Endodermal cell (in vitro differentiated cells): ENCODE data around the gene HSDL2. TPM values are rescaled to one million over a fixed set of nuclear protein-coding genes. Genes with fewer than 3 reads are reported as not detected.

Experiments
- DNase-seq: peaks from one replicate; pipeline ENCODE4 v3.0.0-alpha.2; 2017
- H3K27ac ChIP-seq: 2 replicates; pipeline ENCODE4 v1.5.1; 2013; ENCODE audit warnings: mild to moderate bottlenecking, low read depth, low read length, moderate library complexity
- H3K27me3 ChIP-seq: 2 replicates; pipeline ENCODE4 v1.6.1; 2013; ENCODE audit warnings: mild to moderate bottlenecking, low read length, moderate library complexity; ENCODE audit not compliant: insufficient read depth, control insufficient read depth, poor library complexity, severe bottlenecking
- H3K36me3 ChIP-seq: 2 replicates; pipeline ENCODE4 v1.7.0; 2013; ENCODE audit warnings: mild to moderate bottlenecking, low read length, moderate library complexity; ENCODE audit not compliant: control insufficient read depth, insufficient read depth
- H3K4me1 ChIP-seq: one replicate; pipeline ENCODE4 v1.7.0; 2013; ENCODE audit warnings: low read length; ENCODE audit not compliant: control insufficient read depth, insufficient read depth
- H3K4me3 ChIP-seq: 2 replicates; pipeline ENCODE4 v1.5.1; 2013; ENCODE audit warnings: mild to moderate bottlenecking, low read length, moderate library complexity
- H3K9ac ChIP-seq: 2 replicates; pipeline ENCODE4 v1.6.1; 2013; ENCODE audit warnings: mild to moderate bottlenecking, low read length, moderate library complexity; ENCODE audit not compliant: poor library complexity, severe bottlenecking; ENCODE audit errors: extremely low read depth
- H3K9me3 ChIP-seq: 2 replicates; pipeline ENCODE4 v1.6.1; 2013; ENCODE audit warnings: mild to moderate bottlenecking, low read length, moderate library complexity; ENCODE audit not compliant: control insufficient read depth
- H3K27ac Mint-ChIP-seq: 2 replicates; pipeline ENCODE4 v1.8.0; 2020; ENCODE audit warnings: mixed read lengths
- H3K27me3 Mint-ChIP-seq: 2 replicates; pipeline ENCODE4 v1.8.0; 2021; ENCODE audit warnings: mild to moderate bottlenecking, mixed read lengths; ENCODE audit not compliant: insufficient read depth
- H3K36me3 Mint-ChIP-seq: 2 replicates; pipeline ENCODE4 v1.8.0; 2020; ENCODE audit warnings: low read depth, mixed read lengths
- H3K4me1 Mint-ChIP-seq: 2 replicates; pipeline ENCODE4 v1.8.0; 2020; ENCODE audit warnings: mixed read lengths
- H3K4me3 Mint-ChIP-seq: 2 replicates; pipeline ENCODE4 v1.8.0; 2020; ENCODE audit warnings: mild to moderate bottlenecking, moderate library complexity, mixed read lengths
- H3K9me3 Mint-ChIP-seq: 2 replicates; pipeline ENCODE4 v1.8.0; 2020; ENCODE audit warnings: mild to moderate bottlenecking, mixed read lengths
- CTCF ChIP-seq: fragments of 200-600 bp; sonication (generic); conservative IDR thresholded peaks from 2 replicates; pipeline ENCODE4 v1.5.0; 2021; ENCODE audit warnings: antibody characterized with exemption, mild to moderate bottlenecking
- WGBS, 2 experiments: methylation state at CpG; one replicate each; pipeline versions ENCODE4 v1.1.5 to v1.1.7; 2013; ENCODE audit warnings: missing lambda C conversion rate in 2 of 2, mixed read lengths in 1 of 2; ENCODE audit not compliant: insufficient coverage in 1 of 2, insufficient read length in 1 of 2; 5-methylcytosine and 5-hydroxymethylcytosine counted together
- total RNA-seq, 2 donors: library from RNA; stranded (reverse); fragmentation: NEBNext Ultra II Directional in 1 of 2; extraction: Animal tissue kit (Norgen Biotek cat#: 25700) in 1 of 2; gene quantifications; 2 replicates in 1 of 2; 3 replicates in 1 of 2; pipeline ENCODE4 v1.2.1, GENCODE V29; 2021

Gene HSDL2
- total RNA-seq, 2 donors from 2014 or later = 22.5 to 29.1 TPM

- DNase-seq = peak; percentile 51
- TF ChIP-seq CTCF = no peak
These were observed 1.4 kb upstream of the HSDL2 start for GRCh38 chr9:112378328-112379176.

GRCh38 chr9:112379177-112380101 is 469 bp upstream of the HSDL2 start:
- Mint-ChIP-seq H3K9me3 (no peaks in the 10 kb centered on the region), H3K4me3 (peak overlapping the region; percentile 84), H3K4me1 (peaks cover 21% of the 10 kb centered on the region), H3K36me3 (no peaks in the 10 kb centered on the region), H3K27ac (peak overlapping the region; percentile 100), H3K27me3 (no peaks in the 10 kb centered on the region)
- peak overlapping the region; percentile 98 for H3K27ac ChIP-seq
- H3K9me3 ChIP-seq = no peaks in the 10 kb centered on the region
- no peaks in the 10 kb centered on the region for H3K4me1 ChIP-seq
- DNase-seq = peak; percentile 100
- H3K27me3 ChIP-seq = no peaks in the 10 kb centered on the region
- peak overlapping the region; percentile 96 for H3K4me3 ChIP-seq
- peak overlapping the region; percentile 86 for H3K9ac ChIP-seq
- WGBS, 2 experiments = 3 to 10% methylated on average over 18 to 57 of the region's 57 CpGs
- TF ChIP-seq CTCF = no peak
- no peaks in the 10 kb centered on the region for H3K36me3 ChIP-seq

More at GRCh38 chr9:112378328-112379176, 1.4 kb upstream of the HSDL2 start:
- Histone ChIP-seq H3K9ac (peak overlapping the region; percentile 86), H3K4me3 (peak overlapping the region; percentile 96), H3K9me3 (no peaks in the 10 kb centered on the region), H3K36me3 (no peaks in the 10 kb centered on the region), H3K27ac (peak overlapping the region; percentile 98), H3K27me3 (no peaks in the 10 kb centered on the region), H3K4me1 (no peaks in the 10 kb centered on the region)
- WGBS, 2 experiments = 77 to 82% methylated on average over 19 to 27 of the region's 27 CpGs
- no peaks in the 10 kb centered on the region for H3K27me3 Mint-ChIP-seq
- peak overlapping the region; percentile 100 for H3K27ac Mint-ChIP-seq
- peak overlapping the region; percentile 84 for H3K4me3 Mint-ChIP-seq
- no peaks in the 10 kb centered on the region for H3K36me3 Mint-ChIP-seq
- H3K4me1 Mint-ChIP-seq = peaks cover 21% of the 10 kb centered on the region
- H3K9me3 Mint-ChIP-seq = no peaks in the 10 kb centered on the region

GRCh38 chr9:112380825-112381221 is 915 bp downstream of the HSDL2 start:
- Mint-ChIP-seq H3K4me3 (peak overlapping the region; percentile 84), H3K4me1 (peaks cover 21% of the 10 kb centered on the region), H3K27me3 (no peaks in the 10 kb centered on the region), H3K27ac (peak overlapping the region; percentile 97), H3K36me3 (no peaks in the 10 kb centered on the region), H3K9me3 (no peaks in the 10 kb centered on the region)
- peak overlapping the region; percentile 77 for H3K9ac ChIP-seq
- no peak for TF ChIP-seq CTCF
- no peaks in the 10 kb centered on the region for H3K36me3 ChIP-seq
- no peak overlapping the region for H3K27ac ChIP-seq
- no peaks in the 10 kb centered on the region for H3K9me3 ChIP-seq
- peak overlapping the region; percentile 94 for H3K4me3 ChIP-seq
- WGBS, 2 experiments = 89 to 90% methylated on average over 3 to 5 of the region's 7 CpGs
- no peaks in the 10 kb centered on the region for H3K4me1 ChIP-seq
- peak; percentile 44 for DNase-seq
- no peaks in the 10 kb centered on the region for H3K27me3 ChIP-seq
